GM12878 (cell line): ENCODE results near the gene TENT5A.

Experiments
- BRCA1 ChIP-seq: IDR thresholded peaks from 2 replicates; pipeline ENCODE4 v1.6.1; 2011; ENCODE audit warnings: low read depth, low read length, improper control_type of control experiment
- CBFB ChIP-seq: IDR thresholded peaks from 2 replicates; pipeline ENCODE4 v1.6.1; 2016; ENCODE audit warnings: antibody characterized with exemption, low read depth
- CREM ChIP-seq: IDR thresholded peaks from 2 replicates; pipeline ENCODE4 v1.6.1; 2014; ENCODE audit warnings: antibody characterized with exemption, low read depth
- JUND ChIP-seq: IDR thresholded peaks from 2 replicates; pipeline ENCODE4 v1.6.1; 2012; ENCODE audit warnings: low read depth, mild to moderate bottlenecking, low read length, improper control_type of control experiment, moderate library complexity
- KDM1A ChIP-seq: fragments of 200-600 bp; sonication (generic); IDR thresholded peaks from 2 replicates; pipeline ENCODE4 v1.6.1; 2016; ENCODE audit warnings: borderline replicate concordance
- NBN ChIP-seq: fragments of 450-650 bp; IDR thresholded peaks from 2 replicates; pipeline ENCODE4 v1.6.1; 2016
- SIN3A ChIP-seq: IDR thresholded peaks from 2 replicates; pipeline ENCODE4 v1.6.1; 2012; ENCODE audit warnings: low read depth, low read length, improper control_type of control experiment
- TF ChIP-seq, protein P1 (sequence below): IDR thresholded peaks from 2 replicates; pipeline ENCODE4 v1.6.1; 2012; ENCODE audit warnings: mild to moderate bottlenecking, low read depth, low read length
- TF ChIP-seq, protein P2 (sequence below), 3 experiments: IDR thresholded peaks in 2 of 3; conservative IDR thresholded peaks in 1 of 3; 2 replicates each; pipeline ENCODE4 v1.5.1; 2011; ENCODE audit warnings: low read depth in 3 of 3, low read length in 3 of 3, mild to moderate bottlenecking in 3 of 3, control low read depth in 2 of 3, moderate library complexity in 2 of 3, inconsistent platforms in 1 of 3, mixed read lengths in 1 of 3; ENCODE audit not compliant: control insufficient read depth in 2 of 3, insufficient read depth in 1 of 3; ENCODE audit errors: extremely low read depth in 1 of 3

- TF ChIP-seq, protein P1, sequence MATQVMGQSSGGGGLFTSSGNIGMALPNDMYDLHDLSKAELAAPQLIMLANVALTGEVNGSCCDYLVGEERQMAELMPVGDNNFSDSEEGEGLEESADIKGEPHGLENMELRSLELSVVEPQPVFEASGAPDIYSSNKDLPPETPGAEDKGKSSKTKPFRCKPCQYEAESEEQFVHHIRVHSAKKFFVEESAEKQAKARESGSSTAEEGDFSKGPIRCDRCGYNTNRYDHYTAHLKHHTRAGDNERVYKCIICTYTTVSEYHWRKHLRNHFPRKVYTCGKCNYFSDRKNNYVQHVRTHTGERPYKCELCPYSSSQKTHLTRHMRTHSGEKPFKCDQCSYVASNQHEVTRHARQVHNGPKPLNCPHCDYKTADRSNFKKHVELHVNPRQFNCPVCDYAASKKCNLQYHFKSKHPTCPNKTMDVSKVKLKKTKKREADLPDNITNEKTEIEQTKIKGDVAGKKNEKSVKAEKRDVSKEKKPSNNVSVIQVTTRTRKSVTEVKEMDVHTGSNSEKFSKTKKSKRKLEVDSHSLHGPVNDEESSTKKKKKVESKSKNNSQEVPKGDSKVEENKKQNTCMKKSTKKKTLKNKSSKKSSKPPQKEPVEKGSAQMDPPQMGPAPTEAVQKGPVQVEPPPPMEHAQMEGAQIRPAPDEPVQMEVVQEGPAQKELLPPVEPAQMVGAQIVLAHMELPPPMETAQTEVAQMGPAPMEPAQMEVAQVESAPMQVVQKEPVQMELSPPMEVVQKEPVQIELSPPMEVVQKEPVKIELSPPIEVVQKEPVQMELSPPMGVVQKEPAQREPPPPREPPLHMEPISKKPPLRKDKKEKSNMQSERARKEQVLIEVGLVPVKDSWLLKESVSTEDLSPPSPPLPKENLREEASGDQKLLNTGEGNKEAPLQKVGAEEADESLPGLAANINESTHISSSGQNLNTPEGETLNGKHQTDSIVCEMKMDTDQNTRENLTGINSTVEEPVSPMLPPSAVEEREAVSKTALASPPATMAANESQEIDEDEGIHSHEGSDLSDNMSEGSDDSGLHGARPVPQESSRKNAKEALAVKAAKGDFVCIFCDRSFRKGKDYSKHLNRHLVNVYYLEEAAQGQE: no peak
- no peak for TF ChIP-seq NBN
- TF ChIP-seq SIN3A: no peak
- TF ChIP-seq KDM1A: no peak
- no peak for TF ChIP-seq BRCA1
- TF ChIP-seq JUND: no peak
- TF ChIP-seq CBFB: no peak
- TF ChIP-seq, protein P2, sequence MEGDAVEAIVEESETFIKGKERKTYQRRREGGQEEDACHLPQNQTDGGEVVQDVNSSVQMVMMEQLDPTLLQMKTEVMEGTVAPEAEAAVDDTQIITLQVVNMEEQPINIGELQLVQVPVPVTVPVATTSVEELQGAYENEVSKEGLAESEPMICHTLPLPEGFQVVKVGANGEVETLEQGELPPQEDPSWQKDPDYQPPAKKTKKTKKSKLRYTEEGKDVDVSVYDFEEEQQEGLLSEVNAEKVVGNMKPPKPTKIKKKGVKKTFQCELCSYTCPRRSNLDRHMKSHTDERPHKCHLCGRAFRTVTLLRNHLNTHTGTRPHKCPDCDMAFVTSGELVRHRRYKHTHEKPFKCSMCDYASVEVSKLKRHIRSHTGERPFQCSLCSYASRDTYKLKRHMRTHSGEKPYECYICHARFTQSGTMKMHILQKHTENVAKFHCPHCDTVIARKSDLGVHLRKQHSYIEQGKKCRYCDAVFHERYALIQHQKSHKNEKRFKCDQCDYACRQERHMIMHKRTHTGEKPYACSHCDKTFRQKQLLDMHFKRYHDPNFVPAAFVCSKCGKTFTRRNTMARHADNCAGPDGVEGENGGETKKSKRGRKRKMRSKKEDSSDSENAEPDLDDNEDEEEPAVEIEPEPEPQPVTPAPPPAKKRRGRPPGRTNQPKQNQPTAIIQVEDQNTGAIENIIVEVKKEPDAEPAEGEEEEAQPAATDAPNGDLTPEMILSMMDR (IDR thresholded peaks at IDR 0.05 in 2 of 3, conservative IDR thresholded peaks at IDR 0.05 in 1 of 3; ENCODE audit: control insufficient read depth in 2 of 3, extremely low read depth in 1 of 3, insufficient read depth in 1 of 3, low read depth in 3 of 3, low read length in 3 of 3): no peak
- TF ChIP-seq CREM: no peak
Observed at GRCh38 chr6:81741689-81742088, 10.8 kb downstream of the TENT5A start.
